Breast epithelium (tissue), 4 donors: ENCODE data around the gene ATG14. TPM values are rescaled to one million over a fixed set of nuclear protein-coding genes. Genes with fewer than 3 reads are reported as not detected.
"Not testable (repeated sequence)": the region's sequence is repeated elsewhere in the genome, so short reads cannot be mapped to it uniquely, and the experiment has no call there.

Source experiments
- DNase-seq, 2 donors: peaks; one replicate each; pipeline ENCODE4 v3.0.0-alpha.2; 2019; ENCODE audit warnings: low spot score in 2 of 2
- H3K27ac ChIP-seq, 2 donors: fragments of 200-600 bp; sonication (generic) in 1 of 2; one replicate each; pipeline ENCODE4 v1.5.1; 2016 to 2019; ENCODE audit warnings: mild to moderate bottlenecking in 1 of 2
- H3K27me3 ChIP-seq, 2 donors: fragments of 200-600 bp; sonication (generic) in 1 of 2; one replicate each; pipeline versions ENCODE4 v1.5.1 to v1.6.0; 2017 to 2019; ENCODE audit warnings: control low read depth in 1 of 2, mild to moderate bottlenecking in 1 of 2
- H3K36me3 ChIP-seq: fragments of 200-600 bp; one replicate; pipeline ENCODE4 v1.5.1; 2019
- H3K4me1 ChIP-seq, 2 donors: fragments of 200-600 bp; sonication (generic); one replicate each; pipeline ENCODE4 v1.5.1; 2016 to 2019; ENCODE audit warnings: control low read depth in 1 of 2
- H3K4me3 ChIP-seq, 3 donors: fragments of 200-600 bp; sonication (generic); 1 replicate in 2 of 3; 2 replicates in 1 of 3; pipeline ENCODE4 v1.5.1; 2016 to 2019; ENCODE audit warnings: mild to moderate bottlenecking in 3 of 3, moderate library complexity in 2 of 3
- H3K9me3 ChIP-seq, 2 donors: fragments of 200-600 bp; sonication (generic) in 1 of 2; one replicate each; pipeline ENCODE4 v1.5.1; 2016 to 2019; ENCODE audit warnings: control low read depth in 1 of 2
- POLR2A ChIP-seq: fragments of 450-650 bp; IDR thresholded peaks from one replicate; pipeline ENCODE4 v1.6.1; 2016; ENCODE audit warnings: antibody characterized with exemption, mild to moderate bottlenecking, moderate library complexity
- POLR2AphosphoS5 ChIP-seq, 3 donors: sonication (generic); formaldehyde crosslinking; IDR thresholded peaks; one replicate each; pipeline ENCODE4 v1.6.1; 2017; ENCODE audit warnings: antibody characterized with exemption in 3 of 3
- intact Hi-C: fragments of 100-400 bp; cut with DNase I; formaldehyde crosslinking; loops from one replicate; pipeline ENCODE4 v1.15.1; 2023; ENCODE audit warnings: low total_unique reads
- total RNA-seq, 3 donors: library from RNA; depleted of rRNA; stranded (reverse); fragments of >200 nt; gene quantifications; one replicate each; pipeline ENCODE4 v1.1.0, GENCODE V29; 2016
- TF ChIP-seq, protein P1 (sequence below), 3 donors: fragments of 450-650 bp; IDR thresholded peaks; one replicate each; pipeline ENCODE4 v1.5.1; 2016 to 2017; ENCODE audit warnings: antibody characterized with exemption in 3 of 3, mild to moderate bottlenecking in 3 of 3, moderate library complexity in 3 of 3

The ATG14 gene
- total RNA-seq, 3 donors from 2014 or later: 14.6 to 28.0 (median 16.1) TPM

- Histone ChIP-seq H3K36me3 (no peaks in the 10 kb centered on the region), H3K4me1 (no peaks in the 10 kb centered on the region), H3K9me3 (no peaks in the 10 kb centered on the region), H3K4me3 (no peak overlapping the region), H3K27me3 (no peaks in the 10 kb centered on the region), H3K27ac (no peak overlapping the region)
- DNase-seq: no peak
- TF ChIP-seq, protein P1, sequence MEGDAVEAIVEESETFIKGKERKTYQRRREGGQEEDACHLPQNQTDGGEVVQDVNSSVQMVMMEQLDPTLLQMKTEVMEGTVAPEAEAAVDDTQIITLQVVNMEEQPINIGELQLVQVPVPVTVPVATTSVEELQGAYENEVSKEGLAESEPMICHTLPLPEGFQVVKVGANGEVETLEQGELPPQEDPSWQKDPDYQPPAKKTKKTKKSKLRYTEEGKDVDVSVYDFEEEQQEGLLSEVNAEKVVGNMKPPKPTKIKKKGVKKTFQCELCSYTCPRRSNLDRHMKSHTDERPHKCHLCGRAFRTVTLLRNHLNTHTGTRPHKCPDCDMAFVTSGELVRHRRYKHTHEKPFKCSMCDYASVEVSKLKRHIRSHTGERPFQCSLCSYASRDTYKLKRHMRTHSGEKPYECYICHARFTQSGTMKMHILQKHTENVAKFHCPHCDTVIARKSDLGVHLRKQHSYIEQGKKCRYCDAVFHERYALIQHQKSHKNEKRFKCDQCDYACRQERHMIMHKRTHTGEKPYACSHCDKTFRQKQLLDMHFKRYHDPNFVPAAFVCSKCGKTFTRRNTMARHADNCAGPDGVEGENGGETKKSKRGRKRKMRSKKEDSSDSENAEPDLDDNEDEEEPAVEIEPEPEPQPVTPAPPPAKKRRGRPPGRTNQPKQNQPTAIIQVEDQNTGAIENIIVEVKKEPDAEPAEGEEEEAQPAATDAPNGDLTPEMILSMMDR (IDR thresholded peaks at IDR 0.05): no peak
- TF ChIP-seq POLR2AphosphoS5 (IDR thresholded peaks at IDR 0.05) (no peak), POLR2A (no peak)
- intact Hi-C loops: no loop called here
Measured at GRCh38 chr14:55425091-55425490, 13.5 kb upstream of the ATG14 start.

- Histone ChIP-seq H3K36me3 (no peaks in the 10 kb centered on the region), H3K9me3 (no peaks in the 10 kb centered on the region), H3K27me3 (no peaks in the 10 kb centered on the region), H3K27ac (no peak overlapping the region), H3K4me1 (no peaks in the 10 kb centered on the region), H3K4me3 (no peak overlapping the region)
- TF ChIP-seq POLR2AphosphoS5 (IDR thresholded peaks at IDR 0.05) (no peak), POLR2A (no peak)
- TF ChIP-seq, protein P1 (IDR thresholded peaks at IDR 0.05): no peak
- intact Hi-C loops: no loop called here
- DNase-seq: no peak
Measured at GRCh38 chr14:55423969-55424368, 12.3 kb upstream of the ATG14 start.

GRCh38 chr14:55422338-55422737, 10.7 kb upstream of the ATG14 start:
- H3K4me1 ChIP-seq, H3K9me3 ChIP-seq, intact Hi-C loops, H3K27ac ChIP-seq, H3K36me3 ChIP-seq, H3K4me3 ChIP-seq, DNase-seq, H3K27me3 ChIP-seq: not testable (repeated sequence)

DNA sequence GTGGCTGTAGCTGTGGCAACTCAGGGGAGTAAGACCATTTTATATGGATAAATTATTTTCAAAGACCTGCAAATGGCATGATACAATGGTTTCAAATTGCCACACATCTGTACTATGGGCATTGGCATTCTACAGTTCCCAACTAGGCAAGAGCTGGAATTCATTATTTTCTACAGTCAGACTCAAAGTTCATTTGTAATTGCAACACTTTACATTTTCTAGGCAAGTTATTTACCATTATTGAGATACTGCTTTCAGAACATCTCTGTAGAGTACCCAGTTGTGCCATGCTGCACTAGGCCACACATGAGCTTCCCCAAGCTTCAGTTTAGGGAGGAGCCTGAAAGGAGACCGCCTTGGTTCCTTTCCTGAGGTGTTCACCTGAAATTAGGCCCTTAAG, 8.0 kb upstream of the ATG14 start:
- DNase-seq: no peak
- no peaks in the 10 kb centered on the region for H3K27me3 ChIP-seq
- H3K4me3 ChIP-seq: no peak overlapping the region
- TF ChIP-seq POLR2AphosphoS5 (IDR thresholded peaks at IDR 0.05) (no peak), POLR2A (no peak)
- TF ChIP-seq, protein P1 (IDR thresholded peaks at IDR 0.05): no peak
- H3K9me3 ChIP-seq: no peaks in the 10 kb centered on the region
- no peaks in the 10 kb centered on the region for H3K4me1 ChIP-seq
- no peak overlapping the region for H3K27ac ChIP-seq
- no peaks in the 10 kb centered on the region for H3K36me3 ChIP-seq
- intact Hi-C loops: no loop called here

GRCh38 chr14:55418411-55418810, 6.8 kb upstream of the ATG14 start:
- no peak for DNase-seq
- intact Hi-C loops: no loop called here
- H3K9me3 ChIP-seq: no peaks in the 10 kb centered on the region
- H3K27me3 ChIP-seq: no peaks in the 10 kb centered on the region
- H3K27ac ChIP-seq: no peak overlapping the region
- H3K4me3 ChIP-seq: no peak overlapping the region
- H3K4me1 ChIP-seq: no peaks in the 10 kb centered on the region
- no peak for TF ChIP-seq POLR2AphosphoS5 (IDR thresholded peaks at IDR 0.05)
- TF ChIP-seq POLR2A: no peak
- TF ChIP-seq, protein P1 (IDR thresholded peaks at IDR 0.05): no peak
- H3K36me3 ChIP-seq: no peaks in the 10 kb centered on the region

DNA sequence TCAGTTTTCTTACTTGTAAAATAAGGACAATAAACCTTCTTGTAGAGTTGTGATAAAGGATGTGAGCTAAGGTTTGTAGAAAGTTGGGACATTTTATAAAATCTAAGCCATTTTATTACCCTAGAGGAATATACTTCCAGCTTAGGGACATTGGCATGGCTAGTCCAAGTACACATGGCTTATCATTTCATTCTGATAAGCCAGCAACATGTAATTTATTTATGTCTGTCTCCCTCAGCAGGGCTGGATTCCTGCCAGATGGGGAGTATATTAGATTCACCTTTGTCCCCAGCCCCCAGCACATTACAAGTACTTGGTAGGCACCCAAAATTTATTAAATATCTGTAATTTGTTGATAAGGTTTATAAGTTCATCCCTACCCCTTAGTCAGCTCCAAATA, 6.3 kb upstream of the ATG14 start:
- Histone ChIP-seq H3K36me3 (no peaks in the 10 kb centered on the region), H3K4me1 (no peaks in the 10 kb centered on the region), H3K27ac (no peak overlapping the region), H3K4me3 (no peak overlapping the region), H3K27me3 (no peaks in the 10 kb centered on the region), H3K9me3 (no peaks in the 10 kb centered on the region)
- intact Hi-C loops: no loop called here
- no peak for DNase-seq
- TF ChIP-seq POLR2A (no peak), POLR2AphosphoS5 (IDR thresholded peaks at IDR 0.05) (no peak)
- TF ChIP-seq, protein P1 (IDR thresholded peaks at IDR 0.05): no peak
